CD4-positive, alpha-beta T cell treated with Interleukin-4 for 4 hours (primary cell): ENCODE data around the gene GLDN.

Source experiments
- DNase-seq: peaks from one replicate; pipeline ENCODE4 v3.0.0-alpha.2; 2020

GLDN gene

GRCh38 chr15:51450001-51450400, 108.5 kb downstream of the GLDN start:
- no peak for DNase-seq
